IMR-90 (cell line): ENCODE measurements around the gene APOBEC3B.

Source experiments
- MXI1 ChIP-seq: IDR thresholded peaks from 2 replicates; pipeline ENCODE4 v1.6.1; 2012; ENCODE audit warnings: low read depth, mild to moderate bottlenecking, low read length, moderate library complexity, borderline replicate concordance
- RAD21 ChIP-seq: IDR thresholded peaks from 2 replicates; pipeline ENCODE4 v1.6.1; 2012; ENCODE audit warnings: low read length, improper control_type of control experiment
- RCOR1 ChIP-seq: IDR thresholded peaks from 2 replicates; pipeline ENCODE4 v1.6.1; 2012; ENCODE audit warnings: mild to moderate bottlenecking, low read length, improper control_type of control experiment; ENCODE audit not compliant: insufficient replicate concordance
- TF ChIP-seq, protein P1 (sequence below): conservative IDR thresholded peaks from 2 replicates; pipeline ENCODE4 v1.5.1; 2012; ENCODE audit warnings: mild to moderate bottlenecking, low read depth, low read length, improper control_type of control experiment

DNA sequence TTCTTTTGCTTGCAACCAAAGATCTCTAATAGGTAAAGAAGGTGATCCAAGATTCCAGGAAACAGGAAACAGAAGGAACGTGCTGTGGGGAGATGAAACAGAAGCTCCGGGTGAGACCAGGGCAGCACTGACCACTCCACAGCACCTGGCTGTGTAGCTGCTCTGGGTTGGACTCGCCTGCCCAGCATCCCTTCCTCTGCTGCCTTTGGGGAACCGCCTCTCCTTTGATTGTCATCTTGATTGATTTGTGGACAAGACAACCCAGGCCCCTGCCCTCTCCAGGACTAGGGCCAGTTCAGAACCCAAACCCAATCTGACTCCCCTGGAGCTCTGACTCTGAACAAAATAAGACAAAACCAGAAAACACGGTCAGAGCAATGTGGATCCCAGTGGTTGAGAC lies 39.4 kb upstream of the APOBEC3B start:
- no peak for TF ChIP-seq RAD21
- TF ChIP-seq, protein P1, sequence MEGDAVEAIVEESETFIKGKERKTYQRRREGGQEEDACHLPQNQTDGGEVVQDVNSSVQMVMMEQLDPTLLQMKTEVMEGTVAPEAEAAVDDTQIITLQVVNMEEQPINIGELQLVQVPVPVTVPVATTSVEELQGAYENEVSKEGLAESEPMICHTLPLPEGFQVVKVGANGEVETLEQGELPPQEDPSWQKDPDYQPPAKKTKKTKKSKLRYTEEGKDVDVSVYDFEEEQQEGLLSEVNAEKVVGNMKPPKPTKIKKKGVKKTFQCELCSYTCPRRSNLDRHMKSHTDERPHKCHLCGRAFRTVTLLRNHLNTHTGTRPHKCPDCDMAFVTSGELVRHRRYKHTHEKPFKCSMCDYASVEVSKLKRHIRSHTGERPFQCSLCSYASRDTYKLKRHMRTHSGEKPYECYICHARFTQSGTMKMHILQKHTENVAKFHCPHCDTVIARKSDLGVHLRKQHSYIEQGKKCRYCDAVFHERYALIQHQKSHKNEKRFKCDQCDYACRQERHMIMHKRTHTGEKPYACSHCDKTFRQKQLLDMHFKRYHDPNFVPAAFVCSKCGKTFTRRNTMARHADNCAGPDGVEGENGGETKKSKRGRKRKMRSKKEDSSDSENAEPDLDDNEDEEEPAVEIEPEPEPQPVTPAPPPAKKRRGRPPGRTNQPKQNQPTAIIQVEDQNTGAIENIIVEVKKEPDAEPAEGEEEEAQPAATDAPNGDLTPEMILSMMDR = no peak
- TF ChIP-seq MXI1 = no peak
- TF ChIP-seq RCOR1 = no peak
